ENCODE measurements around the gene VRK1. TPM values are rescaled to one million over a fixed set of nuclear protein-coding genes. Genes with fewer than 3 reads are reported as not detected.

VRK1 gene
- total and polyA plus RNA-seq, 2 of the 4 experiments (the other 2 are of a cell fraction), result 14.2 to 19.9 TPM

DNA sequence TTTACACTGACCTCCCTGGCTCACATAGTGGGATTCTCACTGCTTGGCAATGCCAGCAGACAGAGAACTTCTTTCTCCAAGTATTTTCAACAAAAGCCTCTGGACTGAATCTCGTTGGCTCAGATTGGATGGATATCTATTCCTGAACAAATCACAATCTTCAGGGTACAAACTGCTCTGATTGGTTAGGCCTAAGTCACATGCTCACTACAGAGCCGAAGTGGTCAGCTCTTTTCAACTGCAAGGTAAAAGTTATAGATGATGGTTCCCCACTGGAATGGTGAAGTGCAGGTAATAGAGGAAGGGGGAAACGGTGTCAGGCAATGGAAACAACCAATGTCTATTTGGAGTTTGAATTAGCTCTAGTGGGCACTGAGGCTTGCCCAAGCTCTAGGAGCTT lies 16.7 kb upstream of the VRK1 start:
- no TSS peak for BruUV-seq (replicated peaks)
- no peak overlapping the region for H3K23ac ChIP-seq (ENCODE audit: low read depth, low read length)
- TF ChIP-seq NFE2L2 (IDR thresholded peaks at IDR 0.05; ENCODE audit: low read depth, low read length) (no peak), MAFK (IDR thresholded peaks at IDR 0.05; ENCODE audit: low read depth, low read length) (no peak), CEBPB (IDR thresholded peaks at IDR 0.05; ENCODE audit: low read depth, low read length) (no peak), POLR2A (IDR thresholded peaks at IDR 0.05; ENCODE audit: low read depth, low read length) (no peak)
- TF ChIP-seq, protein P1, sequence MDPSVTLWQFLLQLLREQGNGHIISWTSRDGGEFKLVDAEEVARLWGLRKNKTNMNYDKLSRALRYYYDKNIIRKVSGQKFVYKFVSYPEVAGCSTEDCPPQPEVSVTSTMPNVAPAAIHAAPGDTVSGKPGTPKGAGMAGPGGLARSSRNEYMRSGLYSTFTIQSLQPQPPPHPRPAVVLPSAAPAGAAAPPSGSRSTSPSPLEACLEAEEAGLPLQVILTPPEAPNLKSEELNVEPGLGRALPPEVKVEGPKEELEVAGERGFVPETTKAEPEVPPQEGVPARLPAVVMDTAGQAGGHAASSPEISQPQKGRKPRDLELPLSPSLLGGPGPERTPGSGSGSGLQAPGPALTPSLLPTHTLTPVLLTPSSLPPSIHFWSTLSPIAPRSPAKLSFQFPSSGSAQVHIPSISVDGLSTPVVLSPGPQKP (IDR thresholded peaks at IDR 0.05; ENCODE audit: borderline replicate concordance, low read depth, low read length), result no peak

More for the DNA sequence above, 16.7 kb upstream of the VRK1 start:
- H4K5ac ChIP-seq (ENCODE audit: low read depth, low read length), result no peak overlapping the region
- H3K9ac ChIP-seq (ENCODE audit: low read depth, low read length), result no peak overlapping the region
- H2BK20ac ChIP-seq (ENCODE audit: low read depth, low read length), result no peak overlapping the region
- H3K56ac ChIP-seq (ENCODE audit: extremely low read depth, insufficient read depth, low read length), result no peak overlapping the region
- no peak overlapping the region for H3K4me2 ChIP-seq (ENCODE audit: low read depth, low read length)
- ChIA-PET POLR2A (ENCODE audit: unreplicated experiment) (no interaction called here), CTCF (interaction anchor here (1.2 kb wide), 1 partner anchor 9 kb away, joined by 3 read pairs; no protein-coding TSS in a partner anchor)
- H4K8ac ChIP-seq (ENCODE audit: low read depth in 2 of 2, low read length in 2 of 2), result no peak overlapping the region
- ATAC-seq (ENCODE audit: low read depth) (no peak), DNase-seq (no peak)
- no peaks in the 10 kb centered on the region for H3K9me3 ChIP-seq (ENCODE audit: control insufficient read depth, insufficient read depth, low read length)
- WGBS, 2 experiments (ENCODE audit: extremely low coverage in 2 of 2, insufficient read length in 1 of 2), result 71% methylated on average over 1 of the region's 3 CpGs; no CpG with 5 or more reads in 1 of the 2 experiments
- no peak overlapping the region for H3K27ac ChIP-seq (ENCODE audit: insufficient read depth, low read length)
- no peaks in the 10 kb centered on the region for H3K79me1 ChIP-seq (ENCODE audit: low read depth in 1 of 2, low read length in 2 of 2)
- H2AFZ ChIP-seq (replicated peaks; ENCODE audit: low read length, poor library complexity), result no peak overlapping the region
- H2AK9ac ChIP-seq (replicated peaks; ENCODE audit: low read depth, low read length, poor library complexity), result no peak overlapping the region
- H2BK120ac ChIP-seq (ENCODE audit: low read depth, low read length), result no peak overlapping the region
- intact Hi-C loops (cut with micrococcal nuclease) (no loop called here), dilution Hi-C loops (cut with HindIII; ENCODE audit: low sequenced_read_pairs, unreplicated experiment) (no loop called here), in situ Hi-C loops (cut with MboI; ENCODE audit: low sequenced_read_pairs) (no loop called here)
- H3K18ac ChIP-seq (ENCODE audit: low read depth, low read length), result no peak overlapping the region
- H3K4ac ChIP-seq (ENCODE audit: low read depth, low read length), result no peak overlapping the region
- no peak overlapping the region for H3K14ac ChIP-seq (replicated peaks; ENCODE audit: low read depth, low read length)
- no peak overlapping the region for H4K91ac ChIP-seq (ENCODE audit: insufficient read depth, low read depth, low read length)
- H4K20me1 ChIP-seq (ENCODE audit: insufficient read depth, low read length), result no peaks in the 10 kb centered on the region
- H2BK15ac ChIP-seq (ENCODE audit: low read depth, low read length), result no peak overlapping the region
- no peaks in the 10 kb centered on the region; the same call in 1 of the 2 replicates for H3K27me3 ChIP-seq (ENCODE audit: control insufficient read depth, insufficient read depth, low read length)
- H2AK5ac ChIP-seq (ENCODE audit: low read depth, low read length), result no peak overlapping the region
- H3K4me3 ChIP-seq (ENCODE audit: insufficient read depth, low read depth, low read length), result no peak overlapping the region
- H3K4me1 ChIP-seq (ENCODE audit: control insufficient read depth, insufficient read depth, low read length), result no peaks in the 10 kb centered on the region
- no peaks in the 10 kb centered on the region; the same call in 1 of the 2 replicates for H3K9me1 ChIP-seq (ENCODE audit: insufficient read depth, low read length)
- no peaks in the 10 kb centered on the region for H3K36me3 ChIP-seq (ENCODE audit: control insufficient read depth, insufficient read depth, low read length)
- H2BK5ac ChIP-seq (ENCODE audit: low read depth, low read length, poor library complexity, severe bottlenecking), result no peak overlapping the region
